Neural progenitor cell (in vitro differentiated cells): ENCODE results near the gene UNC13C. TPM values are rescaled to one million over a fixed set of nuclear protein-coding genes. Genes with fewer than 3 reads are reported as not detected.

Experiments used
- DNase-seq: peaks from one replicate; pipeline ENCODE4 v3.0.0-alpha.2; 2016; ENCODE audit warnings: low spot score
- H2AFZ ChIP-seq: fragments of 200-600 bp; sonication (generic); replicated peaks from 2 replicates; pipeline ENCODE4 v1.6.1; 2016; ENCODE audit warnings: antibody characterized with exemption
- H3F3A ChIP-seq: fragments of 200-600 bp; sonication (generic); 2 replicates; pipeline ENCODE4 v1.6.1; 2016; ENCODE audit warnings: antibody characterized with exemption, low read depth
- H3K27ac ChIP-seq: fragments of 200-600 bp; sonication (generic); 2 replicates; pipeline ENCODE4 v1.5.1; 2016; ENCODE audit warnings: mild to moderate bottlenecking
- H3K27me3 ChIP-seq: fragments of 200-600 bp; sonication (generic); 2 replicates; pipeline ENCODE4 v1.6.1; 2016; ENCODE audit warnings: mild to moderate bottlenecking, moderate library complexity
- H3K36me3 ChIP-seq: fragments of 200-600 bp; sonication (generic); 2 replicates; pipeline ENCODE4 v1.5.1; 2016
- H3K4me1 ChIP-seq: fragments of 200-600 bp; sonication (generic); 2 replicates; pipeline ENCODE4 v1.6.1; 2016; ENCODE audit warnings: mixed run types
- H3K4me2 ChIP-seq: fragments of 200-600 bp; sonication (generic); 2 replicates; pipeline ENCODE4 v1.6.1; 2016
- H3K4me3 ChIP-seq: fragments of 200-600 bp; sonication (generic); 2 replicates; pipeline ENCODE4 v1.5.1; 2016
- H3K79me2 ChIP-seq: fragments of 200-600 bp; sonication (generic); 2 replicates; pipeline ENCODE4 v1.6.1; 2016; ENCODE audit warnings: low read depth
- H3K9ac ChIP-seq: fragments of 200-600 bp; sonication (generic); 2 replicates; pipeline ENCODE4 v1.6.1; 2016
- H3K9me3 ChIP-seq: fragments of 200-600 bp; sonication (generic); 2 replicates; pipeline ENCODE4 v1.5.1; 2016; ENCODE audit warnings: low read depth
- H4K20me1 ChIP-seq: fragments of 200-600 bp; sonication (generic); 2 replicates; pipeline ENCODE4 v1.6.1; 2016; ENCODE audit warnings: low read depth
- H3K27ac Mint-ChIP-seq: 3 replicates; pipeline ENCODE4 v1.8.0; 2021; ENCODE audit warnings: mixed read lengths
- H3K27me3 Mint-ChIP-seq: 2 replicates; pipeline ENCODE4 v1.8.0; 2022; ENCODE audit warnings: low read depth, mild to moderate bottlenecking, inconsistent platforms, moderate library complexity, mixed read lengths; ENCODE audit not compliant: insufficient read depth
- H3K36me3 Mint-ChIP-seq: 3 replicates; pipeline ENCODE4 v1.8.0; 2021; ENCODE audit warnings: mixed read lengths
- H3K4me1 Mint-ChIP-seq: 3 replicates; pipeline ENCODE4 v1.8.0; 2021; ENCODE audit warnings: mixed read lengths
- H3K4me3 Mint-ChIP-seq: 3 replicates; pipeline ENCODE4 v1.8.0; 2021; ENCODE audit warnings: mild to moderate bottlenecking, moderate library complexity, mixed read lengths
- H3K9me3 Mint-ChIP-seq: 3 replicates; pipeline ENCODE4 v1.8.0; 2020; ENCODE audit warnings: mixed read lengths
- CTCF ChIP-seq: fragments of 200-600 bp; sonication (generic); IDR thresholded peaks from 2 replicates; pipeline ENCODE4 v1.5.1; 2017; ENCODE audit warnings: antibody characterized with exemption, mild to moderate bottlenecking
- EZH2 ChIP-seq: fragments of 200-600 bp; sonication (generic); IDR thresholded peaks from 2 replicates; pipeline ENCODE4 v1.6.1; 2017; ENCODE audit warnings: antibody characterized with exemption, mild to moderate bottlenecking, moderate library complexity
- EZH2phosphoT487 ChIP-seq: fragments of 200-600 bp; sonication (generic); IDR thresholded peaks from 2 replicates; pipeline ENCODE4 v1.6.1; 2017; ENCODE audit warnings: antibody characterized with exemption
- total RNA-seq: library from RNA; depleted of rRNA; stranded (reverse); fragments of >200 nt; gene quantifications from 2 replicates; pipeline ENCODE4 v1.2.3, GENCODE V29; 2015; ENCODE audit warnings: low replicate concordance

The UNC13C gene
- total RNA-seq, 1 donor from 2014 or later, result not detected

GRCh38 chr15:54608876-54609835 is 630.9 kb downstream of the UNC13C start:
- no peaks in the 10 kb centered on the region for H3F3A ChIP-seq
- Mint-ChIP-seq H3K27ac (no peak overlapping the region), H3K36me3 (no peaks in the 10 kb centered on the region), H3K9me3 (peaks cover 3% of the 10 kb centered on the region), H3K27me3 (peaks cover 2% of the 10 kb centered on the region), H3K4me1 (peaks cover 15% of the 10 kb centered on the region), H3K4me3 (no peak overlapping the region)
- DNase-seq, result no peak
- H3K4me1 ChIP-seq, result no peaks in the 10 kb centered on the region
- H2AFZ ChIP-seq, result no peak overlapping the region
- no peak overlapping the region for H3K4me2 ChIP-seq
- no peaks in the 10 kb centered on the region for H3K36me3 ChIP-seq
- no peaks in the 10 kb centered on the region for H4K20me1 ChIP-seq
- H3K9ac ChIP-seq, result no peak overlapping the region
- no peak overlapping the region for H3K27ac ChIP-seq
- H3K79me2 ChIP-seq, result no peaks in the 10 kb centered on the region
- TF ChIP-seq CTCF, result no peak
- no peak for TF ChIP-seq EZH2
- TF ChIP-seq EZH2phosphoT487, result no peak
- H3K4me3 ChIP-seq, result no peak overlapping the region
- peaks cover 27% of the 10 kb centered on the region for H3K9me3 ChIP-seq
- H3K27me3 ChIP-seq, result no peaks in the 10 kb centered on the region

GRCh38 chr15:54618120-54618519 is 639.9 kb downstream of the UNC13C start:
- Histone ChIP-seq H3K36me3 (no peaks in the 10 kb centered on the region), H3K4me2 (no peak overlapping the region), H2AFZ (no peak overlapping the region), H3K4me3 (no peak overlapping the region), H3K27ac (no peak overlapping the region), H3K9me3 (peaks cover 28% of the 10 kb centered on the region), H3K79me2 (no peaks in the 10 kb centered on the region), H4K20me1 (no peaks in the 10 kb centered on the region), H3K27me3 (no peaks in the 10 kb centered on the region), H3K4me1 (no peaks in the 10 kb centered on the region), H3F3A (no peaks in the 10 kb centered on the region), H3K9ac (no peak overlapping the region)
- no peak overlapping the region for H3K27ac Mint-ChIP-seq
- TF ChIP-seq CTCF (no peak), EZH2phosphoT487 (no peak), EZH2 (no peak)
- DNase-seq, result no peak
- no peaks in the 10 kb centered on the region for H3K36me3 Mint-ChIP-seq
- H3K4me1 Mint-ChIP-seq, result no peaks in the 10 kb centered on the region
- H3K9me3 Mint-ChIP-seq, result no peaks in the 10 kb centered on the region
- H3K27me3 Mint-ChIP-seq, result no peaks in the 10 kb centered on the region
- H3K4me3 Mint-ChIP-seq, result no peak overlapping the region

GRCh38 chr15:54619180-54619579 is 640.9 kb downstream of the UNC13C start:
- H3K79me2 ChIP-seq, result no peaks in the 10 kb centered on the region
- no peaks in the 10 kb centered on the region for H3K4me1 Mint-ChIP-seq
- no peaks in the 10 kb centered on the region for H3K27me3 Mint-ChIP-seq
- no peaks in the 10 kb centered on the region for H3K36me3 Mint-ChIP-seq
- H3K36me3 ChIP-seq, result no peaks in the 10 kb centered on the region
- H3K27me3 ChIP-seq, result no peaks in the 10 kb centered on the region
- no peak overlapping the region for H3K27ac Mint-ChIP-seq
- no peaks in the 10 kb centered on the region for H4K20me1 ChIP-seq
- no peak for DNase-seq
- H3K9me3 Mint-ChIP-seq, result no peaks in the 10 kb centered on the region
- H3K4me3 ChIP-seq, result no peak overlapping the region
- no peaks in the 10 kb centered on the region for H3K4me1 ChIP-seq
- H3K27ac ChIP-seq, result no peak overlapping the region
- H3K9me3 ChIP-seq, result peaks cover 24% of the 10 kb centered on the region
- H3K4me2 ChIP-seq, result no peak overlapping the region
- no peak overlapping the region for H2AFZ ChIP-seq
- H3K9ac ChIP-seq, result no peak overlapping the region
- H3F3A ChIP-seq, result no peaks in the 10 kb centered on the region
- H3K4me3 Mint-ChIP-seq, result no peak overlapping the region
- TF ChIP-seq CTCF, result no peak
- TF ChIP-seq EZH2phosphoT487, result no peak
- no peak for TF ChIP-seq EZH2
